Measurements from ENCODE around the gene ALDH3B2.

- no peak for TF ChIP-seq POLR2A (IDR thresholded peaks at IDR 0.05)
- no peak for TF ChIP-seq EP300 (IDR thresholded peaks at IDR 0.05)
Observed at GRCh38 chr11:67634366-67635230, 39.8 kb downstream of the ALDH3B2 start.

All from tibial nerve (tissue), 3 donors.